CD14-positive monocyte (primary cell): ENCODE data around the gene RAB1B. TPM values are rescaled to one million over a fixed set of nuclear protein-coding genes. Genes with fewer than 3 reads are reported as not detected.

Experiments
- DNase-seq, 3 donors: peaks; one replicate each; pipeline ENCODE4 v3.0.0-alpha.2; 2011 to 2022
- H2AFZ ChIP-seq: 2 replicates; pipeline ENCODE4 v1.6.0; 2012; ENCODE audit warnings: mild to moderate bottlenecking, low read depth, low read length, inconsistent platforms; ENCODE audit not compliant: insufficient read depth, poor library complexity, severe bottlenecking
- H3K27ac ChIP-seq, 2 donors: 1 replicate in 1 of 2; 2 replicates in 1 of 2; pipeline ENCODE4 v1.5.1; 2012 to 2013; ENCODE audit warnings: low read length in 2 of 2, control low read depth in 1 of 2, inconsistent platforms in 1 of 2, low read depth in 1 of 2, mild to moderate bottlenecking in 1 of 2
- H3K27me3 ChIP-seq, 2 donors: one replicate each; pipeline versions ENCODE4 v1.6.0 to v1.6.1; 2011 to 2013; ENCODE audit warnings: low read length in 2 of 2; ENCODE audit not compliant: control insufficient read depth in 2 of 2, insufficient read depth in 2 of 2
- H3K36me3 ChIP-seq, 2 donors: replicated peaks in 1 of 2; 1 replicate in 1 of 2; 2 replicates in 1 of 2; pipeline versions ENCODE4 v1.5.1 to v1.6.1; 2012 to 2013; ENCODE audit warnings: low read length in 2 of 2, control low read depth in 1 of 2, inconsistent platforms in 1 of 2, mild to moderate bottlenecking in 1 of 2; ENCODE audit not compliant: insufficient read depth in 2 of 2, control insufficient read depth in 1 of 2
- H3K4me1 ChIP-seq, 2 donors: 1 replicate in 1 of 2; 2 replicates in 1 of 2; pipeline versions ENCODE4 v1.5.1 to v1.6.1; 2012 to 2013; ENCODE audit warnings: low read length in 2 of 2, control low read depth in 1 of 2, inconsistent platforms in 1 of 2, mild to moderate bottlenecking in 1 of 2, moderate library complexity in 1 of 2; ENCODE audit not compliant: insufficient read depth in 2 of 2, control insufficient read depth in 1 of 2
- H3K4me2 ChIP-seq: replicated peaks from 2 replicates; pipeline ENCODE3; 2012; ENCODE audit warnings: low read length, moderate library complexity, mild to moderate bottlenecking; ENCODE audit not compliant: poor library complexity, severe bottlenecking; ENCODE audit errors: extremely low read depth
- H3K4me3 ChIP-seq, 3 experiments: fragments of 200-600 bp in 1 of 3; sonication (generic) in 1 of 3; replicated peaks in 1 of 3; 1 replicate in 2 of 3; 2 replicates in 1 of 3; pipeline ENCODE4 v1.5.1; 2011 to 2013; ENCODE audit warnings: low read length in 3 of 3, mild to moderate bottlenecking in 3 of 3, control low read depth in 2 of 3, low read depth in 2 of 3, inconsistent platforms in 1 of 3, moderate library complexity in 1 of 3
- H3K79me2 ChIP-seq: 2 replicates; pipeline ENCODE4 v1.6.0; 2012; ENCODE audit warnings: mild to moderate bottlenecking, control low read depth, inconsistent platforms, low read length, moderate library complexity; ENCODE audit not compliant: insufficient read depth
- H3K9ac ChIP-seq: 2 replicates; pipeline ENCODE4 v1.6.0; 2017; ENCODE audit warnings: low read length, mild to moderate bottlenecking; ENCODE audit not compliant: insufficient read depth, poor library complexity, severe bottlenecking
- H3K9me3 ChIP-seq, 2 donors: replicated peaks in 1 of 2; 1 replicate in 1 of 2; 2 replicates in 1 of 2; pipeline versions ENCODE4 v1.5.1 to v1.6.1; 2012 to 2013; ENCODE audit warnings: low read length in 2 of 2, control low read depth in 1 of 2; ENCODE audit not compliant: control insufficient read depth in 1 of 2, insufficient read depth in 1 of 2
- H4K20me1 ChIP-seq: 2 replicates; pipeline ENCODE4 v1.6.0; 2012; ENCODE audit warnings: mild to moderate bottlenecking, low read length, control low read depth, moderate library complexity; ENCODE audit not compliant: insufficient read depth
- H3K27ac Mint-ChIP-seq, 7 donors: one replicate each; pipeline ENCODE4 v1.8.0; 2020; ENCODE audit warnings: mild to moderate bottlenecking in 7 of 7, mixed read lengths in 7 of 7, moderate library complexity in 6 of 7, inconsistent platforms in 2 of 7
- H3K27me3 Mint-ChIP-seq, 3 donors: one replicate each; pipeline ENCODE4 v1.8.0; 2021 to 2022; ENCODE audit warnings: low read depth in 3 of 3, mild to moderate bottlenecking in 3 of 3, mixed read lengths in 3 of 3, moderate library complexity in 3 of 3, inconsistent platforms in 1 of 3
- H3K36me3 Mint-ChIP-seq, 2 donors: one replicate each; pipeline ENCODE4 v1.8.0; 2020; ENCODE audit warnings: mixed read lengths in 2 of 2, inconsistent platforms in 1 of 2, mild to moderate bottlenecking in 1 of 2
- H3K4me1 Mint-ChIP-seq: one replicate; pipeline ENCODE4 v1.8.0; 2020; ENCODE audit warnings: mild to moderate bottlenecking, mixed read lengths
- H3K4me3 Mint-ChIP-seq, 2 donors: one replicate each; pipeline ENCODE4 v1.8.0; 2020; ENCODE audit warnings: mild to moderate bottlenecking in 2 of 2, mixed read lengths in 2 of 2, moderate library complexity in 1 of 2
- H3K9me3 Mint-ChIP-seq, 7 donors: one replicate each; pipeline ENCODE4 v1.8.0; 2020 to 2022; ENCODE audit warnings: mixed read lengths in 7 of 7, mild to moderate bottlenecking in 6 of 7, moderate library complexity in 6 of 7, inconsistent platforms in 2 of 7
- WGBS: methylation state at CpG from one replicate; pipeline ENCODE4 v1.1.5; 2013; ENCODE audit warnings: missing lambda C conversion rate; ENCODE audit not compliant: insufficient coverage; 5-methylcytosine and 5-hydroxymethylcytosine counted together
- intact Hi-C, 2 donors: fragments of 100-400 bp; cut with micrococcal nuclease; formaldehyde crosslinking; loops; one replicate each; pipeline versions ENCODE4 v1.15.0 to v1.15.1; 2023
- polyA plus RNA-seq, 3 donors: library from polyadenylated mRNA; depleted of rRNA in 1 of 3; unstranded in 2 of 3; stranded (reverse) in 1 of 3; fragments of 300-500 nt in 2 of 3; fragments of >200 nt in 1 of 3; fragmentation: Illumina TruSeq in 2 of 3; gene quantifications; 1 replicate in 2 of 3; 2 replicates in 1 of 3; pipeline ENCODE4 v1.2.3, GENCODE V29; 2012 to 2021
- TF ChIP-seq, protein P1 (sequence below): fragments of 200-600 bp; IDR thresholded peaks from one replicate; pipeline ENCODE4 v1.8.0; 2022; ENCODE audit warnings: antibody characterized with exemption, mild to moderate bottlenecking

The RAB1B gene
- polyA plus RNA-seq, 3 donors, result 17.9 to 90.5 (median 18.8) TPM

DNA sequence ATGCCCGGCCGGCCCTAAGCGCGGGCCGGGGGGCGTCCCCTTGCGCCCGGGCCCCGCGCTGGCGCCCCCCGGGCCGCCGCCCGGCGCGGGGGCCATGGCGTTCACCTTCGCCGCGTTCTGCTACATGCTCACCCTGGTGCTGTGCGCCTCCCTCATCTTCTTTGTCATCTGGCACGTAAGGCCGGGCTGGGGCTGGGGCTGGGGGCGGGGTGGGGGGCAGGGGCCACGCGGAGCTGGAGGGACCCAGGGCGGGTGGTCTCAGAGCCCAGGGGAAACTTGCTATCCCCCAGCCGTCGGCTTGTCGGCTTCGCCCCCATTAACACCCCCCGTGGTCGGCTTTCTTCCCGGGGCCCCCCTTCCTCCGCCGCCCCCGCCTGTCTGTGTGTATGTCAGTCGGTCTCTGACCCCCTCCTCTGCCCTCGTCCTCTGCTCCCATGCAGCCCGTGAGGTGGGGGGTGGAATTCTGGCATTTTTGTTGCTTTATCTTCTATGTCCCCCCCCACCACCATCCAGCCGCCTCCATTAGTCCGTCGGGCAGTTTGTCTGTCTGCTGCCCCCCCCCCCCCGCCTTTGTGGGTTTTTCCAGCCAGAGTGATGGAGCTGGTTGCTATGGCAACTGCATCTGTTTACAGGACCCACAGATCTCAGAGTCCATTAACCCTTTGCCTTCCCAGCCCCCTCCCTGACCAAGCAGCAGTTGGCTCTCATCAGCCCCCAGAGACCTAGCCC is 10.1 kb downstream of the RAB1B start:
- H3K79me2 ChIP-seq, result no peaks in the 10 kb centered on the region
- H3K27ac ChIP-seq, result no peak overlapping the region
- no peak overlapping the region for H2AFZ ChIP-seq
- Mint-ChIP-seq H3K36me3 (peaks cover 39 to 42% of the 10 kb centered on the region in 2 donors), H3K9me3 (peaks cover 0 to 7% (median 2%) of the 10 kb centered on the region in 7 donors), H3K27me3 (peaks cover 27 to 37% (median 35%) of the 10 kb centered on the region in 3 donors), H3K4me1 (peaks cover 23% of the 10 kb centered on the region), H3K27ac (no peak overlapping the region), H3K4me3 (peak overlapping the region; percentile 65 to 82)
- H3K4me3 ChIP-seq, result no peak overlapping the region
- no peak overlapping the region for H3K9ac ChIP-seq
- peak in 1 of 3 donors; percentile 29 for DNase-seq
- TF ChIP-seq, protein P1, sequence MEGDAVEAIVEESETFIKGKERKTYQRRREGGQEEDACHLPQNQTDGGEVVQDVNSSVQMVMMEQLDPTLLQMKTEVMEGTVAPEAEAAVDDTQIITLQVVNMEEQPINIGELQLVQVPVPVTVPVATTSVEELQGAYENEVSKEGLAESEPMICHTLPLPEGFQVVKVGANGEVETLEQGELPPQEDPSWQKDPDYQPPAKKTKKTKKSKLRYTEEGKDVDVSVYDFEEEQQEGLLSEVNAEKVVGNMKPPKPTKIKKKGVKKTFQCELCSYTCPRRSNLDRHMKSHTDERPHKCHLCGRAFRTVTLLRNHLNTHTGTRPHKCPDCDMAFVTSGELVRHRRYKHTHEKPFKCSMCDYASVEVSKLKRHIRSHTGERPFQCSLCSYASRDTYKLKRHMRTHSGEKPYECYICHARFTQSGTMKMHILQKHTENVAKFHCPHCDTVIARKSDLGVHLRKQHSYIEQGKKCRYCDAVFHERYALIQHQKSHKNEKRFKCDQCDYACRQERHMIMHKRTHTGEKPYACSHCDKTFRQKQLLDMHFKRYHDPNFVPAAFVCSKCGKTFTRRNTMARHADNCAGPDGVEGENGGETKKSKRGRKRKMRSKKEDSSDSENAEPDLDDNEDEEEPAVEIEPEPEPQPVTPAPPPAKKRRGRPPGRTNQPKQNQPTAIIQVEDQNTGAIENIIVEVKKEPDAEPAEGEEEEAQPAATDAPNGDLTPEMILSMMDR, result no peak
- no peak overlapping the region for H3K4me2 ChIP-seq
- under 1% methylated on average over 20 of the region's 45 CpGs for WGBS
- H3K9me3 ChIP-seq, result no peaks in the 10 kb centered on the region
- H3K36me3 ChIP-seq, result peaks cover 29 to 30% of the 10 kb centered on the region in 2 donors
- intact Hi-C loops, result no loop called here
- peaks cover 8 to 23% of the 10 kb centered on the region in 2 donors for H3K4me1 ChIP-seq
- H3K27me3 ChIP-seq, result peaks cover 3 to 23% of the 10 kb centered on the region in 2 donors
- H4K20me1 ChIP-seq, result peaks cover 73% of the 10 kb centered on the region

- H3K79me2 ChIP-seq, result no peaks in the 10 kb centered on the region
- H3K9ac ChIP-seq, result no peak overlapping the region
- WGBS, result 81% methylated on average over 15 of the region's 15 CpGs
- Mint-ChIP-seq H3K27me3 (peaks cover 27 to 37% (median 35%) of the 10 kb centered on the region in 3 donors), H3K27ac (peak overlapping the region in 1 of 7 donors; percentile 71), H3K36me3 (peaks cover 34 to 35% of the 10 kb centered on the region in 2 donors), H3K4me3 (peak overlapping the region in 1 of 2 donors; percentile 82), H3K4me1 (peaks cover 23% of the 10 kb centered on the region), H3K9me3 (peaks cover 0 to 7% (median 2%) of the 10 kb centered on the region in 7 donors)
- H3K4me2 ChIP-seq, result no peak overlapping the region
- TF ChIP-seq, protein P1, result no peak
- H3K9me3 ChIP-seq, result no peaks in the 10 kb centered on the region
- peaks cover 22 to 26% of the 10 kb centered on the region in 2 donors for H3K36me3 ChIP-seq
- H3K27me3 ChIP-seq, result peaks cover 3 to 23% of the 10 kb centered on the region in 2 donors
- no peak overlapping the region for H2AFZ ChIP-seq
- H3K27ac ChIP-seq, result no peak overlapping the region
- intact Hi-C loops, result no loop called here
- peaks cover 68% of the 10 kb centered on the region for H4K20me1 ChIP-seq
- peaks cover 8 to 23% of the 10 kb centered on the region in 2 donors for H3K4me1 ChIP-seq
- no peak overlapping the region for H3K4me3 ChIP-seq
- no peak for DNase-seq
Observed at GRCh38 chr11:66279092-66279734, 10.8 kb downstream of the RAB1B start.
